HEK293 (cell line): Measurements from ENCODE around the gene PNPO.

Experiments used
- AEBP2 ChIP-seq: fragments of 450-650 bp; formaldehyde crosslinking; IDR thresholded peaks from 2 replicates; pipeline ENCODE4 v1.5.1; 2016; ENCODE audit warnings: missing biosample characterization, missing genetic modification characterization, borderline replicate concordance
- BCL11B ChIP-seq: fragments of 450-650 bp; formaldehyde crosslinking; IDR thresholded peaks from 2 replicates; pipeline ENCODE4 v1.5.1; 2016; ENCODE audit warnings: low read depth, missing biosample characterization, missing genetic modification characterization
- GLIS2 ChIP-seq: fragments of 450-650 bp; formaldehyde crosslinking; IDR thresholded peaks from 2 replicates; pipeline ENCODE4 v1.5.1; 2016; ENCODE audit warnings: missing biosample characterization, missing genetic modification characterization
- KLF17 ChIP-seq: fragments of 450-650 bp; formaldehyde crosslinking; IDR thresholded peaks from 2 replicates; pipeline ENCODE4 v1.5.1; 2016; ENCODE audit warnings: missing biosample characterization, missing genetic modification characterization
- MEIS1 ChIP-seq: sonication (generic); formaldehyde crosslinking; IDR thresholded peaks from 2 replicates; pipeline ENCODE4 v1.8.1; 2022; ENCODE audit warnings: missing genetic modification reagents, mild to moderate bottlenecking, borderline replicate concordance
- MYNN ChIP-seq: fragments of 450-650 bp; formaldehyde crosslinking; IDR thresholded peaks from 2 replicates; pipeline ENCODE4 v1.5.1; 2016; ENCODE audit warnings: missing biosample characterization, missing genetic modification characterization, borderline replicate concordance
- PATZ1 ChIP-seq: fragments of 450-650 bp; formaldehyde crosslinking; IDR thresholded peaks from 2 replicates; pipeline ENCODE4 v1.5.1; 2016; ENCODE audit warnings: missing biosample characterization, missing genetic modification characterization
- REPIN1 ChIP-seq: fragments of 450-650 bp; formaldehyde crosslinking; IDR thresholded peaks from 2 replicates; pipeline ENCODE4 v1.5.1; 2017; ENCODE audit warnings: missing biosample characterization, missing genetic modification characterization, low read depth
- SALL2 ChIP-seq: fragments of 450-650 bp; formaldehyde crosslinking; IDR thresholded peaks from 2 replicates; pipeline ENCODE4 v1.5.0; 2017; ENCODE audit warnings: missing biosample characterization, mild to moderate bottlenecking, missing genetic modification characterization, borderline replicate concordance
- TCF7L2 ChIP-seq: IDR thresholded peaks from 2 replicates; pipeline ENCODE4 v1.6.1; 2011; ENCODE audit warnings: low read depth, mild to moderate bottlenecking, inconsistent platforms, low read length, moderate library complexity, borderline replicate concordance
- ZBTB17 ChIP-seq: fragments of 450-650 bp; formaldehyde crosslinking; IDR thresholded peaks from 2 replicates; pipeline ENCODE4 v1.5.1; 2016; ENCODE audit warnings: missing biosample characterization, missing genetic modification characterization
- ZBTB26 ChIP-seq: fragments of 450-650 bp; formaldehyde crosslinking; optimal IDR thresholded peaks from 2 replicates; pipeline ENCODE3; 2016; ENCODE audit warnings: missing biosample characterization, mild to moderate bottlenecking, missing genetic modification characterization
- ZBTB7A ChIP-seq: fragments of 450-650 bp; formaldehyde crosslinking; IDR thresholded peaks from 2 replicates; pipeline ENCODE4 v1.5.1; 2016; ENCODE audit warnings: low read depth, missing biosample characterization, missing genetic modification characterization
- ZFP37 ChIP-seq: fragments of 450-650 bp; formaldehyde crosslinking; IDR thresholded peaks from 2 replicates; pipeline ENCODE4 v1.5.1; 2016; ENCODE audit warnings: missing biosample characterization, missing genetic modification characterization
- ZFP41 ChIP-seq: fragments of 450-650 bp; formaldehyde crosslinking; IDR thresholded peaks from 2 replicates; pipeline ENCODE4 v1.5.1; 2016; ENCODE audit warnings: missing biosample characterization, missing genetic modification characterization, borderline replicate concordance
- ZNF10 ChIP-seq: fragments of 450-650 bp; formaldehyde crosslinking; IDR thresholded peaks from 2 replicates; pipeline ENCODE4 v1.5.1; 2017; ENCODE audit warnings: missing biosample characterization, missing genetic modification characterization
- ZNF121 ChIP-seq: fragments of 450-650 bp; formaldehyde crosslinking; IDR thresholded peaks from 2 replicates; pipeline ENCODE4 v1.5.1; 2016; ENCODE audit warnings: missing biosample characterization, missing genetic modification characterization
- ZNF157 ChIP-seq: fragments of 450-650 bp; formaldehyde crosslinking; IDR thresholded peaks from 2 replicates; pipeline ENCODE4 v1.5.1; 2016; ENCODE audit warnings: missing biosample characterization, missing genetic modification characterization
- ZNF24 ChIP-seq: fragments of 450-650 bp; formaldehyde crosslinking; IDR thresholded peaks from 2 replicates; pipeline ENCODE4 v1.5.1; 2016; ENCODE audit warnings: missing biosample characterization, missing genetic modification characterization
- ZNF311 ChIP-seq: fragments of 450-650 bp; formaldehyde crosslinking; IDR thresholded peaks from 2 replicates; pipeline ENCODE4 v1.5.1; 2017; ENCODE audit warnings: missing biosample characterization, missing genetic modification characterization, borderline replicate concordance
- ZNF394 ChIP-seq: fragments of 450-650 bp; formaldehyde crosslinking; IDR thresholded peaks from 2 replicates; pipeline ENCODE4 v1.5.1; 2016; ENCODE audit warnings: missing biosample characterization, missing genetic modification characterization, mild to moderate bottlenecking, moderate library complexity, borderline replicate concordance
- ZNF521 ChIP-seq: fragments of 450-650 bp; formaldehyde crosslinking; IDR thresholded peaks from 2 replicates; pipeline ENCODE4 v1.5.1; 2017; ENCODE audit warnings: missing biosample characterization, mild to moderate bottlenecking, missing genetic modification characterization
- ZNF544 ChIP-seq: fragments of 450-650 bp; formaldehyde crosslinking; IDR thresholded peaks from 2 replicates; pipeline ENCODE4 v1.5.0; 2017; ENCODE audit warnings: missing biosample characterization, missing genetic modification characterization
- ZNF558 ChIP-seq: fragments of 450-650 bp; formaldehyde crosslinking; IDR thresholded peaks from 2 replicates; pipeline ENCODE4 v1.5.1; 2016; ENCODE audit warnings: missing biosample characterization, missing genetic modification characterization
- ZNF560 ChIP-seq: fragments of 450-650 bp; formaldehyde crosslinking; IDR thresholded peaks from 2 replicates; pipeline ENCODE4 v1.5.1; 2017; ENCODE audit warnings: missing biosample characterization, missing genetic modification characterization, borderline replicate concordance
- ZNF561 ChIP-seq: fragments of 450-650 bp; IDR thresholded peaks from 2 replicates; pipeline ENCODE4 v1.5.1; 2018; ENCODE audit warnings: missing biosample characterization, missing genetic modification characterization, borderline replicate concordance
- ZNF621 ChIP-seq: fragments of 450-650 bp; formaldehyde crosslinking; IDR thresholded peaks from 2 replicates; pipeline ENCODE4 v1.5.1; 2017; ENCODE audit warnings: missing biosample characterization, missing genetic modification characterization
- ZNF654 ChIP-seq: fragments of 450-650 bp; formaldehyde crosslinking; IDR thresholded peaks from 2 replicates; pipeline ENCODE4 v1.5.1; 2016; ENCODE audit warnings: low read depth, missing biosample characterization, missing genetic modification characterization
- ZNF692 ChIP-seq: fragments of 450-650 bp; formaldehyde crosslinking; IDR thresholded peaks from 2 replicates; pipeline ENCODE4 v1.5.1; 2016; ENCODE audit warnings: missing biosample characterization, missing genetic modification characterization
- ZNF704 ChIP-seq: fragments of 450-650 bp; formaldehyde crosslinking; IDR thresholded peaks from 2 replicates; pipeline ENCODE4 v1.5.1; 2016; ENCODE audit warnings: missing biosample characterization, missing genetic modification characterization
- ZNF768 ChIP-seq: fragments of 450-650 bp; formaldehyde crosslinking; IDR thresholded peaks from 2 replicates; pipeline ENCODE4 v1.5.1; 2018; ENCODE audit warnings: missing biosample characterization, mild to moderate bottlenecking, missing genetic modification characterization
- ZNF785 ChIP-seq: fragments of 450-650 bp; formaldehyde crosslinking; IDR thresholded peaks from 2 replicates; pipeline ENCODE4 v1.5.1; 2016; ENCODE audit warnings: missing biosample characterization, missing genetic modification characterization
- ZNF830 ChIP-seq: fragments of 450-650 bp; IDR thresholded peaks from 2 replicates; pipeline ENCODE4 v1.5.0; 2018; ENCODE audit warnings: missing biosample characterization, missing genetic modification characterization, low read depth, mild to moderate bottlenecking, moderate library complexity

The PNPO gene

GRCh38 chr17:47949197-47949759 lies 7.9 kb downstream of the PNPO start (continued):
- TF ChIP-seq MEIS1 (CRISPR knock-in tag) (no peak), REPIN1 (no peak), ZNF157 (tag by site-specific recombination) (no peak), ZFP37 (tag by site-specific recombination) (no peak), ZNF544 (tag by site-specific recombination) (no peak), ZNF10 (tag by site-specific recombination) (0 out of 2 replicates have a peak, but pooled peaks have one; percentile 58), ZNF558 (tag by site-specific recombination) (no peak), ZNF692 (tag by site-specific recombination) (no peak), ZNF394 (tag by site-specific recombination) (0 out of 2 replicates have a peak, but pooled peaks have one; percentile 25), ZNF830 (no peak), ZNF311 (no peak), PATZ1 (tag by site-specific recombination) (peak; percentile 70; the same call in 1 of the 2 replicates), ZBTB7A (tag by site-specific recombination) (no peak), AEBP2 (tag by site-specific recombination) (no peak), SALL2 (no peak), ZNF785 (tag by site-specific recombination) (no peak), ZNF24 (no peak), ZNF561 (tag by site-specific recombination) (no peak), ZNF654 (peak; percentile 94), GLIS2 (0 out of 2 replicates have a peak, but pooled peaks have one; percentile 7), ZBTB26 (tag by site-specific recombination) (peak; percentile 5), KLF17 (tag by site-specific recombination) (no peak), ZNF521 (tag by site-specific recombination) (no peak), ZNF121 (tag by site-specific recombination) (no peak), ZBTB17 (tag by site-specific recombination) (no peak; the same call in 1 of the 2 replicates), BCL11B (tag by site-specific recombination) (0 out of 2 replicates have a peak, but pooled peaks have one; percentile 32), ZNF560 (tag by site-specific recombination) (no peak), ZNF768 (tag by site-specific recombination) (no peak), ZNF704 (no peak), TCF7L2 (no peak), MYNN (tag by site-specific recombination) (no peak), ZFP41 (no peak), ZNF621 (tag by site-specific recombination) (no peak)
